Measurements from ENCODE around the gene SFTPA2. TPM values are rescaled to one million over a fixed set of nuclear protein-coding genes. Genes with fewer than 3 reads are reported as not detected.

Gene SFTPA2
- total RNA-seq, result 0.11 to 0.34 TPM (median 0.16 TPM) in 3 replicates

- DNase-seq (ENCODE audit: low spot score in 2 of 2, unreplicated experiment in 2 of 2), result no peak
- no peaks in the 10 kb centered on the region for H3K36me3 Mint-ChIP-seq
- peaks cover 8% of the 10 kb centered on the region for H3K4me1 Mint-ChIP-seq
- no peak for TF ChIP-seq CTCF (IDR thresholded peaks at IDR 0.05; ENCODE audit: unreplicated experiment)
- H3K27ac Mint-ChIP-seq, result no peak within 1 kb of the TSS
- peaks cover 49% of the 10 kb centered on the region for H3K27me3 Mint-ChIP-seq (ENCODE audit: low read depth)
- no peaks in the 10 kb centered on the region for H3K9me3 Mint-ChIP-seq
- H3K4me3 Mint-ChIP-seq, result no peak within 1 kb of the TSS
These were observed at the start of gene SFTPA2 for GRCh38 chr10:79560160-79560709. Gene SFTPA2, minus strand, starts transcription at chr10:79560407. Its CDS starts 924 bp downstream, at chr10:79559483.

GRCh38 chr10:79608505-79609375 is 48.5 kb upstream of the SFTPA2 start:
- DNase-seq (ENCODE audit: low spot score in 2 of 2, unreplicated experiment in 2 of 2), result no peak

GRCh38 chr10:79605308-79605707 is 45.1 kb upstream of the SFTPA2 start:
- DNase-seq (ENCODE audit: low spot score in 2 of 2, unreplicated experiment in 2 of 2), result no peak
- H3K4me3 Mint-ChIP-seq, result no peak overlapping the region
- no peaks in the 10 kb centered on the region for H3K36me3 Mint-ChIP-seq
- no peak for TF ChIP-seq CTCF (IDR thresholded peaks at IDR 0.05; ENCODE audit: unreplicated experiment)
- no peaks in the 10 kb centered on the region for H3K4me1 Mint-ChIP-seq
- peaks cover 4% of the 10 kb centered on the region for H3K9me3 Mint-ChIP-seq
- H3K27me3 Mint-ChIP-seq (ENCODE audit: low read depth), result peaks cover 67% of the 10 kb centered on the region
- no peak overlapping the region for H3K27ac Mint-ChIP-seq

More at GRCh38 chr10:79608505-79609375, 48.5 kb upstream of the SFTPA2 start:
- TF ChIP-seq CTCF (IDR thresholded peaks at IDR 0.05; ENCODE audit: unreplicated experiment), result no peak
- Mint-ChIP-seq H3K36me3 (no peaks in the 10 kb centered on the region), H3K4me1 (no peaks in the 10 kb centered on the region), H3K9me3 (peaks cover 4% of the 10 kb centered on the region), H3K27me3 (ENCODE audit: low read depth) (peaks cover 49% of the 10 kb centered on the region), H3K27ac (no peak overlapping the region), H3K4me3 (no peak overlapping the region)

- TF ChIP-seq CTCF (IDR thresholded peaks at IDR 0.05; ENCODE audit: unreplicated experiment), result no peak
- Mint-ChIP-seq H3K27me3 (ENCODE audit: low read depth) (peaks cover 72% of the 10 kb centered on the region), H3K4me3 (no peak overlapping the region), H3K4me1 (no peaks in the 10 kb centered on the region), H3K9me3 (peaks cover 6% of the 10 kb centered on the region), H3K36me3 (no peaks in the 10 kb centered on the region), H3K27ac (no peak overlapping the region)
- no peak for DNase-seq (ENCODE audit: low spot score in 2 of 2, unreplicated experiment in 2 of 2)
These were observed 44.1 kb upstream of the SFTPA2 start for GRCh38 chr10:79604294-79604693.

GRCh38 chr10:79602953-79603352 is 42.7 kb upstream of the SFTPA2 start:
- H3K27me3 Mint-ChIP-seq (ENCODE audit: low read depth), result peaks cover 62% of the 10 kb centered on the region
- TF ChIP-seq CTCF (IDR thresholded peaks at IDR 0.05; ENCODE audit: unreplicated experiment), result no peak
- no peak for DNase-seq (ENCODE audit: low spot score in 2 of 2, unreplicated experiment in 2 of 2)
- peaks cover 2% of the 10 kb centered on the region for H3K36me3 Mint-ChIP-seq
- H3K4me3 Mint-ChIP-seq, result no peak overlapping the region
- H3K4me1 Mint-ChIP-seq, result no peaks in the 10 kb centered on the region
- peaks cover 18% of the 10 kb centered on the region for H3K9me3 Mint-ChIP-seq
- no peak overlapping the region for H3K27ac Mint-ChIP-seq

Measured in mesothelial cell of epicardium (in vitro differentiated cells).